Measurements from ENCODE around the gene IL27RA.
"Not testable (repeated sequence)": the region's sequence is repeated elsewhere in the genome, so short reads cannot be mapped to it uniquely, and the experiment has no call there.

The IL27RA gene

GRCh38 chr19:14019100-14019499 lies 12.5 kb upstream of the IL27RA start:
- ChIA-PET POLR2A (interaction anchor here (2.2 to 2.4 kb wide), 2 partner anchors 12 kb away, joined by 7 read pairs; partner anchors contain the start of genes IL27RA and RFX1), CTCF (interaction anchor here (1.2 kb wide), 1 partner anchor 13 kb away, joined by 3 read pairs; the partner anchor contains the start of gene IL27RA)
- no peak for DNase-seq (ENCODE audit: extremely low spot score)
- TF ChIP-seq L3MBTL2 (conservative IDR thresholded peaks at IDR 0.05) (no peak), TARDBP (IDR thresholded peaks at IDR 0.05) (no peak), ELF4 (IDR thresholded peaks at IDR 0.05) (no peak), CTBP1 (IDR thresholded peaks at IDR 0.05; ENCODE audit: borderline replicate concordance) (no peak), NFRKB (IDR thresholded peaks at IDR 0.05) (no peak), BHLHE40 (IDR thresholded peaks at IDR 0.05; ENCODE audit: borderline replicate concordance) (no peak), ZNF384 (IDR thresholded peaks at IDR 0.05) (no peak), HDGF (IDR thresholded peaks at IDR 0.05; ENCODE audit: borderline replicate concordance) (no peak), SUZ12 (IDR thresholded peaks at IDR 0.05) (no peak), PKNOX1 (IDR thresholded peaks at IDR 0.05) (no peak), ARNT (IDR thresholded peaks at IDR 0.05) (no peak), FOXK2 (IDR thresholded peaks at IDR 0.05) (no peak), FOXA1 (IDR thresholded peaks at IDR 0.05) (no peak), SP1 (IDR thresholded peaks at IDR 0.05) (no peak)

DNA sequence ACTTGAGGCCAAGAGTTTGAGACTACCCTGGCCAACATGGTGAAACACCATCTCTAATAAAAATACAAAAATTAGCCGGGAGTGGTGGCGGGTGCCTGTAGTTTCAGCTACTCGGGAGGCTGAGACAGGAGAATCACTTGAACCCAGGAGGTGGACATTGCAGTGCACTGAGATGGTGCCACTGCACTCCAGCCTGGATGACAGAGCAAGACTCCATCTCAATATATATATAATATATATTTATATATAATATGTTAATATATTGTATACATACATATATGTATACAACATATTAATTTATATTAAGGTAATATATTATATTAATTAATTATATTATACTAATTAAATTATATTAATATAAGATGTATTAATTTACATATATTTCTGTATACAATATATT lies 11.8 kb upstream of the IL27RA start:
- ChIA-PET CTCF (interaction anchor here (1.2 kb wide), 1 partner anchor 12 kb away, joined by 3 read pairs; the partner anchor contains the start of gene IL27RA), POLR2A (interaction anchor here (2.2 to 2.4 kb wide), 2 partner anchors 12 to 13 kb away, joined by 7 read pairs; partner anchors contain the start of genes IL27RA and RFX1)
- not testable (repeated sequence) for DNase-seq (ENCODE audit: extremely low spot score)

GRCh38 chr19:14021474-14021873 lies 10.1 kb upstream of the IL27RA start:
- POLR2A ChIA-PET = interaction anchor here (1.5 to 1.6 kb wide), 2 partner anchors 10 to 14 kb away, joined by 7 to 16 read pairs; partner anchors contain the start of genes IL27RA and RFX1
- no peak for DNase-seq (ENCODE audit: extremely low spot score)
- no peak for TF ChIP-seq CTBP1 (IDR thresholded peaks at IDR 0.05; ENCODE audit: borderline replicate concordance)
- TF ChIP-seq HDGF (IDR thresholded peaks at IDR 0.05; ENCODE audit: borderline replicate concordance) = no peak
- TF ChIP-seq SUZ12 (IDR thresholded peaks at IDR 0.05) = no peak
- TF ChIP-seq TARDBP (IDR thresholded peaks at IDR 0.05) = no peak
- TF ChIP-seq ZNF384 (IDR thresholded peaks at IDR 0.05) = no peak
- TF ChIP-seq LEF1 (IDR thresholded peaks at IDR 0.05; ENCODE audit: borderline replicate concordance) = no peak
- TF ChIP-seq ELF4 (IDR thresholded peaks at IDR 0.05) = no peak
- TF ChIP-seq FOXM1 (IDR thresholded peaks at IDR 0.05; ENCODE audit: borderline replicate concordance) = no peak
- TF ChIP-seq BHLHE40 (IDR thresholded peaks at IDR 0.05; ENCODE audit: borderline replicate concordance) = no peak
- TF ChIP-seq FOXA1 (IDR thresholded peaks at IDR 0.05) = no peak
- no peak for TF ChIP-seq NFRKB (IDR thresholded peaks at IDR 0.05)
- TF ChIP-seq FOXK2 (IDR thresholded peaks at IDR 0.05) = no peak
- TF ChIP-seq SP1 (IDR thresholded peaks at IDR 0.05) = no peak
- no peak for TF ChIP-seq ARNT (IDR thresholded peaks at IDR 0.05)
- TF ChIP-seq PKNOX1 (IDR thresholded peaks at IDR 0.05) = no peak
- TF ChIP-seq L3MBTL2 (conservative IDR thresholded peaks at IDR 0.05) = no peak
- CTCF ChIA-PET = interaction anchor here (0.9 to 1.9 kb wide), 3 partner anchors 10 to 21 kb away, joined by 3 to 10 read pairs (median 4); partner anchors contain the start of gene IL27RA

DNA sequence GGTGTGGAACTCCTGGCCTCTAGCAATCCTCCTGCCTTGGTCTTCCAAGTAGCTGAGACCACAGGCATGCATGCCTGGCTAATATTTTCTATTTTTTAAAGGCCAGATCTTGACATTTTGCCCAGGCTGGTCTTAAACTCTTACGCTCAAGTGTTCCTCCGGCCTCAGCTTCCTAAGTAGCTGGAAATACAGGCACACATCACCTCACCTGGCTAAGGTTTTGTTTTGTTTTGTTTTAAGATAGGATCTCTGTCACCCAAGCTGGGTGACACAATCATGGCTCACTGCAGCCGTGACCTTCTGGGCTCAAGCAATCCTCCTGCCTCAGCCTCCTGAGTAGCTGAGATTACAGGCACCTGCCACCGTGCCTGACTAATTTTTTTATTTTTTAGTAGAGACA lies 9.1 kb upstream of the IL27RA start:
- DNase-seq (ENCODE audit: extremely low spot score) = no peak
- POLR2A ChIA-PET = interaction anchor here (1.5 to 1.6 kb wide), 2 partner anchors 9 to 15 kb away, joined by 7 to 16 read pairs; partner anchors contain the start of genes IL27RA and RFX1
- no peak for TF ChIP-seq ELF4 (IDR thresholded peaks at IDR 0.05)
- TF ChIP-seq ARNT (IDR thresholded peaks at IDR 0.05) = no peak
- TF ChIP-seq ZNF384 (IDR thresholded peaks at IDR 0.05) = no peak
- no peak for TF ChIP-seq TARDBP (IDR thresholded peaks at IDR 0.05)
- TF ChIP-seq LEF1 (IDR thresholded peaks at IDR 0.05; ENCODE audit: borderline replicate concordance) = no peak
- TF ChIP-seq FOXK2 (IDR thresholded peaks at IDR 0.05) = no peak
- no peak for TF ChIP-seq SP1 (IDR thresholded peaks at IDR 0.05)
- TF ChIP-seq HDGF (IDR thresholded peaks at IDR 0.05; ENCODE audit: borderline replicate concordance) = no peak
- TF ChIP-seq FOXM1 (IDR thresholded peaks at IDR 0.05; ENCODE audit: borderline replicate concordance) = no peak
- no peak for TF ChIP-seq PKNOX1 (IDR thresholded peaks at IDR 0.05)
- TF ChIP-seq L3MBTL2 (conservative IDR thresholded peaks at IDR 0.05) = no peak
- CTCF ChIA-PET = interaction anchor here (0.8 to 1.9 kb wide), 3 partner anchors 9 to 16 kb away, joined by 5 to 10 read pairs (median 5); partner anchors contain the start of gene IL27RA

DNA sequence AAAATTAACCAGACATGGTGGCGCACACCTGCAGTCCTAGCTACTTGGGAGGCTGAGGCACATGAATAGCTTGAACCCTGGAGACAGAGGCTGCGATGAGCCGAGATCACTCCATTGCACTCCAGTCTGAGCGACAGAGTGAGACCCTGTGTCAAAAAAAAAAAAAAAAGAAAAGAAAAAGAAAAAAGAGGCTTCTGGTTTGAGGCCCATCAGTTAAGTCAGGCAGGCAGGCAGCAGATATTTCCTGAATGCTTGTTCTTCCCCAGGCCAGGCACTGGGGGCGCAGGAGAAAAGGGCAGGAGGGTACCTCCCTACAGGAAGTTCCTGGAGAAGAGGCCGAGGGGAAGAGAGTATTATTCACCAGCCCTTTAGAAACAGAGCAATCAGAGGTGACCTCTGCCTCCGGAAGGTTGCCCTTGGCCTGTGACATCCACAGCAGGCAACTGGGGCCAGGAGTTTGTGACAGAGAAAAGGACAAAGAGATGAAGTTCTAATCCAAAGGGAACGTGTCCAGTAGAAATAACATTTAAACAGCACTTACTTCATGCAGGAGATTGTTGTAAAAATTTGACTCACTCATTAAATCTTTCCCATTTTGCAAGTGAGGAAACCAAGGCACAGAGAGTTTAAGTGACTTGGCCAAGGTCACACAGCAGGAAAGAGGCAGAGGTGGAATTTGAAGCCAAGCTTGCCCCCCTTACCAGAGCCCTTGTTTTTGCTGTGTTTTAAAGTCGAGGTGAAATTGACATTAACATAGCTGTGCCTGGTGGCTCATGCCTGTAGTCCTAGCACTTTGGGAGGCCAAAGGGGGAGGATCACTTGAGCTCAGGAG lies 7.9 kb upstream of the IL27RA start:
- CTCF ChIA-PET = interaction anchor here (1.4 to 1.9 kb wide), 2 partner anchors 8 to 17 kb away, joined by 5 to 10 read pairs; partner anchors contain the start of gene IL27RA
- peak; percentile 62 for DNase-seq (ENCODE audit: extremely low spot score)
- TF ChIP-seq CTBP1 (IDR thresholded peaks at IDR 0.05; ENCODE audit: borderline replicate concordance) (no peak), FOXK2 (IDR thresholded peaks at IDR 0.05) (no peak), FOXM1 (IDR thresholded peaks at IDR 0.05; ENCODE audit: borderline replicate concordance) (no peak), SP1 (IDR thresholded peaks at IDR 0.05) (no peak), PKNOX1 (IDR thresholded peaks at IDR 0.05) (no peak)
- POLR2A ChIA-PET = no interaction called here

GRCh38 chr19:14026652-14027192 lies 4.8 kb upstream of the IL27RA start:
- CTCF ChIA-PET; POLR2A ChIA-PET; DNase-seq (ENCODE audit: extremely low spot score): not testable (repeated sequence)
